Epithelial cell of proximal tubule (primary cell): ENCODE results near the gene TRAF3IP1. TPM values are rescaled to one million over a fixed set of nuclear protein-coding genes. Genes with fewer than 3 reads are reported as not detected.
A peak's percentile ranks its signal among the peaks of the same experiment; 100 is the strongest.

Source experiments
- DNase-seq: peaks from one replicate; pipeline ENCODE4 v3.0.0-alpha.2; 2011; ENCODE audit warnings: low read depth
- H3K4me3 ChIP-seq: 2 replicates; pipeline ENCODE4 v1.5.1; 2011; ENCODE audit warnings: low read depth, mild to moderate bottlenecking, low read length
- total RNA-seq: library from RNA; depleted of rRNA; stranded (reverse); fragments of >200 nt; gene quantifications from 2 replicates; pipeline ENCODE4 v1.2.3, GENCODE V29; 2015
- TF ChIP-seq, protein P1 (sequence below): conservative IDR thresholded peaks from 2 replicates; pipeline ENCODE4 v1.5.1; 2012; ENCODE audit warnings: low read depth, mild to moderate bottlenecking, low read length

The TRAF3IP1 gene
- total RNA-seq, 1 donor from 2014 or later: 8.5 TPM

DNA sequence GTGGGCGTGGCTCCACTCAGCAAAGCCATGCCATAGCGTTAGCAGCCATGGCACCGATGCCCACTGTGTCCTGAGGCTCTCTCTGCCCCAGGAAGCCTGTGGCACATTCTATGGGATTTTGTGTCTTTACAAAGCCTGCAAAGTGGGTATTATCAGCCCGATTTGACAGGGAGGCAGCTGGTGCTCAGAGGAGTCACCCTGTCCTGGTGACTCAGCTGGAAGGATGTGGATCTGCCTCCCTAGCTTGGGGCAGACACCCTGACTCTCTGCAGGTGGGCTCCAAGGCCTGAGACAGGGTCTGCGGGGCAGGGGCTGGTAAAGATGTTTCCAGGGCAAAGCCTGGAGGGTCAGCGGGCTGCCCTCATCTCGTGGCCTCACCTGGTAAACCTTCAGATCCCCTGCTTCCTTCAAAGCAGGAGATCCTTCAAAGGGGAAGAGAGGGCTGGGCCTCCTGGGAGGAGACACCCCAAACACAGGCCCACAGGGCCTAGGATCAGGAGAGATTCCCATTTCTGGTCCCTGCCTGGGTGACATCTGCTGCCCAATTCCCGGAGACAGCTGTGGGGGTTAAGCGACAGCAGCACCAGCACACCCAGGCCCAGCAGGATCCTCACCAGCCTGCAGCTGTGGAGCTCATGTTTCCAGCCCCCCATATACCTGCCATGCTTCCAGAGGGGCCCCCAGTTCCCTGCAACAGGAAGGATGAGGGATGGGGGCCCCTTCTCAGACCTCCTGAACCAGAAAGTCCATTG lies 103.4 kb downstream of the TRAF3IP1 start:
- DNase-seq: no peak
- TF ChIP-seq, protein P1, sequence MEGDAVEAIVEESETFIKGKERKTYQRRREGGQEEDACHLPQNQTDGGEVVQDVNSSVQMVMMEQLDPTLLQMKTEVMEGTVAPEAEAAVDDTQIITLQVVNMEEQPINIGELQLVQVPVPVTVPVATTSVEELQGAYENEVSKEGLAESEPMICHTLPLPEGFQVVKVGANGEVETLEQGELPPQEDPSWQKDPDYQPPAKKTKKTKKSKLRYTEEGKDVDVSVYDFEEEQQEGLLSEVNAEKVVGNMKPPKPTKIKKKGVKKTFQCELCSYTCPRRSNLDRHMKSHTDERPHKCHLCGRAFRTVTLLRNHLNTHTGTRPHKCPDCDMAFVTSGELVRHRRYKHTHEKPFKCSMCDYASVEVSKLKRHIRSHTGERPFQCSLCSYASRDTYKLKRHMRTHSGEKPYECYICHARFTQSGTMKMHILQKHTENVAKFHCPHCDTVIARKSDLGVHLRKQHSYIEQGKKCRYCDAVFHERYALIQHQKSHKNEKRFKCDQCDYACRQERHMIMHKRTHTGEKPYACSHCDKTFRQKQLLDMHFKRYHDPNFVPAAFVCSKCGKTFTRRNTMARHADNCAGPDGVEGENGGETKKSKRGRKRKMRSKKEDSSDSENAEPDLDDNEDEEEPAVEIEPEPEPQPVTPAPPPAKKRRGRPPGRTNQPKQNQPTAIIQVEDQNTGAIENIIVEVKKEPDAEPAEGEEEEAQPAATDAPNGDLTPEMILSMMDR: no peak
- H3K4me3 ChIP-seq: no peak overlapping the region

DNA sequence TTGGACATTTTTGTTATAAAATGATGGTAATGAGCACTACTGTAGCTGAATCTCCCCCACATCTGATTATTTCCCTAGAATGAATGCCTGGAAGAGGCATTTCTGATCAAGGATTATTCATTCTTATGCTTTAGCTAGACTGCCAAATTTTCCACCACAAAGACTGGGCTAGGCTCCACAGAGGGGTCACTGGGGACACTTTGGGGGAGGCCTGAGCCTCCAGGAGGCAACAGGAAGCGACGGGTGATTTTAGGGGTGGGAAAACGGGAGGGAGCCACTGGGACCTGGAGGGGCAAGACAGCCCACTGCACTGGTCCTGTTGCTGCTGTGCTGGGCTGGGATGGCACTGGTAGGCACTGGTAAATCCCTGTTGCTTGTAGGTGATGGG lies 104.0 kb downstream of the TRAF3IP1 start:
- no peak for DNase-seq

DNA sequence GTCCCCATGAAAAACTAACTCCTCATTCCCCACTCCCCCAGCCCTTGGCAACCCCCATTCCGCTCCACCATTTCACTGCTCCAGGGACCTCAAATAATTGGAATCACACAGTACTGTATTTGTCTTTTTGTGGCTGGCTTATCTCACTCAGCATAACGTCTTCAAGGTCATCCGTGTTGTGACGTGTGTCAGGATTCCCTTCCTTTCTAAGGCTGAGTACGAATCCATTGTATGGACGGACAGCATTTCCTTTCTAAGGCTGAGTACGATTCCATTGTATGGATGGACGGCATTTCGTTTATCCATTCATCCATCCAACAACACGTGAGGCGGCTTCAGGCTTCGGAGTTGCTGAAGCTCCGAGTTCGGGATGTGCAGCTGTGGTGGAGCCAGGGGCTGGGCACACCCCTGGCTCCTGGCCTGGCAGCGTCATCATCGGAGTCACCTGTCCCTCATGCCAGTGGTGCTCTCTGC lies 105.2 kb downstream of the TRAF3IP1 start:
- no peak for DNase-seq
- peak overlapping the region; percentile 74 for H3K4me3 ChIP-seq
- TF ChIP-seq, protein P1: no peak

More for the DNA sequence above, 104.0 kb downstream of the TRAF3IP1 start:
- TF ChIP-seq, protein P1: no peak
- H3K4me3 ChIP-seq: no peak overlapping the region

DNA sequence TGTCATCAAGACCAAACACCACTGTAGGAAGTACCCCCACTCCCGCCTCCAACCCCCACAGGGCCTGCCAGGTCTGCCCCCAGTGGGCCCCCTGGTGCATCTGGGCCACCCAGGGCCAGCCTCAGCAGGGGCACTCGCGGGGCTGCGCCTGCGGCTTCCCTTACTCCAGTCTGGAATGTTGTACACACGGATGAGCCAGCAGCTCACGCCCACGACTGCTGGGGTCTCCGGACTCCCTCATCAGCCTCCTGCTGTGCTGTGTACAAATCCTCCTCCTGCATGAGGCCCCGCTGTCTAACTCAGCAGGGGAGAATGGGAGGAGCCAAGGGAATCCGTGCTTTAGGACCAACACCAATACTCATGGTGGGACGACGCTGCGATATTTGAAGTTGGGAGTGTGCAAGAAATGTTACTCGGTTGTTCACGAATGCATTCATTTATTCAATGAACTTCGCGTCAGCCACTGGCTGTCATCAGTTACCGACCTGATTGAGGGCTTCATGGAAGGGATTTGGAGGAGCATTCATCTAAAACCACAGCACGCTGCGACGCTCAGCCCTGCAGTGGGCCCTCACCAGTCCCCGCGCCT lies 105.8 kb downstream of the TRAF3IP1 start:
- TF ChIP-seq, protein P1: no peak
- peak overlapping the region; percentile 74 for H3K4me3 ChIP-seq
- DNase-seq: no peak

DNA sequence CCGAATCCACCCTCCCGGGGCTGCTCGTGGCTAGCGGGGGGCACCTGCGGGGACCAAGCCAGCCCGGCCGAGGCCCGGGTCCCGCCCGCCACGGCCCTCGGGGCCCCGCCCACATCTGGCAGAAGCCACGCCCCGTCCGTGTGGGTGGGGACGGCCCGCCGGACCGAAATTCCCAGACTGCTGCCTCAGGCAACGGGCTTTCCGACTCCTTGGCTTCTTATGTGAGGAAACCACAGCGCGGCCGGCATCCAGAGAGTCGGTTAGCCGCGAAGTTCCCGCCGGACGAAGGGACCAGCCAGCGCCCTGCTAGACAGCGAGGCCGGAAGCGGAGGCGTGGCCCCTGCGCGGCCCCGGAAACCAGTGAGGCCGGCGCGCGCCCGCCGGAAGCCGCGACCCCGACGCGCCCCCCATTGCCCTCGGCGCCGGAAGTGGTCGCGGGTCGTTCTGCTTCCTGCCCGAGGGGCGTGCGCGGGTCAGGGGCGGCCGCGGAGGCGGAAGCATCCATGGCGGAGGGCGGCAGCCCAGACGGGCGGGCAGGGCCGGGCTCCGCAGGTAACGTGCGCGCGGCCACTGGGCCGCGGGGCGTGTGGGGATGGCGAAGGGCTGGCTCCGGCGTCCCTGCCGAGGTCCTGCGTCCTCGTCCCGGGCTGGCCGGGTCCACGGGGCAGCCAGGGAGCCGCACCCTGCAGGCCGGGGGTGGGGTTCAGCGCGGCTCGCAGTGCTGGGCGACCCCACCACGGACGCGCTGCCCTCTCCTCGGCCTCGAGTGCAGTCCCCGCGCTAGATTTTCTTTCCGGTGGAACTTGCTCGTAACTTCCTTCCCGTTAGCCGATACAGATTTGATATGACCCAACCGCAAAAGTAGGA lies 106.5 kb downstream of the TRAF3IP1 start, which contains the start of gene ASB1:
TSS of gene ASB1 (plus strand) at position 360 of the 867 bp plus-strand sequence. CDS start at position 504, 144 bp downstream.
- DNase-seq: no peak
- H3K4me3 ChIP-seq: peak within 1 kb of the TSS; percentile 74
- TF ChIP-seq, protein P1: no peak

DNA sequence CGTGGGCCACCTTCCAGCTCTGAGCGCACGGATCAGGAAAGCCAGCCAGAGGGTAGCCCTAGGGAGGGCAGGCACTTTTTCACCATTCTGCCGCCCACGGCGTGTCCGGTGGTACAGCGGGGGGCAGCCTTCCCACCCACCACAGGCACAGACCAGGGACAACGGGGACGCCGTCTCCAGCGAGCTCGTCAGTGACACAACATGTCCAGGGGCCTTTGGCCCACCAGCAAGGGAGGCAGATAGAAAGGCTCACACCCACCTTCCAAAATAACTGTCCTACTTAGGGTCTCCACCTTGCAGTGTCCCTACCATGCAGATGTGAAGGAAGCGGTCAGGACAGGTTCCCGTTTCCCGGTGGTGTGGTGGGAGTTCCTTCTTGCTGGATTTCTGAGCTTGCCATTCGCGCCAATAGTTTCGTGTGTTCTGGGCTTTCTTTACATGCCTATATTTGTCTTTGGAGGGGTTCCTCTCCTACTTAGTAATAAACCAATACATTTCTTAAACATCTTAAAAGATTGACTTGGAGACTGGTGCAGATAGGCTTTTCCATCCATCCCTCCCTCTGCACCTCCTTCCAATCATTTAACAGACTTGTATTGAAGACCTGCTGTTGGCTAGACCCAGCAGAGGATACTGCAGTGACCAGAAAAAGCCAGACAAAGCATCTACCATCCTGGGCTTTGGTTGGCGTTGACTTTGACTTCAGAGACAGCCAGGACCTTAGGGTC lies 107.3 kb downstream of the TRAF3IP1 start:
- no peak for DNase-seq
- TF ChIP-seq, protein P1: no peak
- H3K4me3 ChIP-seq: peak overlapping the region; percentile 74
